Measurements from ENCODE around the gene EXOC3.
"Not testable (repeated sequence)": the region's sequence is repeated elsewhere in the genome, so short reads cannot be mapped to it uniquely, and the experiment has no call there.

EXOC3 gene

GRCh38 chr5:442335-443238 is at the start of gene EXOC3:
Gene EXOC3 (plus strand): TSS chr5:443176. CDS start chr5:446206, 3,030 bp downstream.
- peak; percentile 13 for DNase-seq

DNA sequence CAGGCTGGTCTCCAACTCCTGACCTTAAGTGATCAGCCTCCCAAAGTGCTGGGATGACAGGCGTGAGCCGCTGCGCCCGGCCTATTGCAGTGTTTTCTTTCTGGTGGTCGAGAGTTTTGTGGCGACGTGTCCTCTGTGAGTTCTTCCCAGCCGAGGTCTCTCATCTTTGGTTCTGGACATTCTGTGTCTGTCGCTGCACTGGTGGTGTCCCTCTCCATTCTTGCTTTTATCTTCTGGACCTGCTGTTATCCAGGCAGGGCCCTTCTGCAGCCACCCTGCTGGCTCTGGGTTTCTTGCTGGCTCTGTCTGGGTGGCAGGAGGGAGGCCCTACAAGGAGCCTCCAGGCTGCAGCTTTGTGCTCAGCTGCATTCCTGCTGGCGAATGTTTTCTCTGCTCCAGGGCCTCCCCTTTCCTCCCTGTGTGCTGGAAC is 49.1 kb upstream of the EXOC3 start:
- no peak for DNase-seq

GRCh38 chr5:394671-395155 is 48.3 kb upstream of the EXOC3 start:
- no peak for DNase-seq

DNA sequence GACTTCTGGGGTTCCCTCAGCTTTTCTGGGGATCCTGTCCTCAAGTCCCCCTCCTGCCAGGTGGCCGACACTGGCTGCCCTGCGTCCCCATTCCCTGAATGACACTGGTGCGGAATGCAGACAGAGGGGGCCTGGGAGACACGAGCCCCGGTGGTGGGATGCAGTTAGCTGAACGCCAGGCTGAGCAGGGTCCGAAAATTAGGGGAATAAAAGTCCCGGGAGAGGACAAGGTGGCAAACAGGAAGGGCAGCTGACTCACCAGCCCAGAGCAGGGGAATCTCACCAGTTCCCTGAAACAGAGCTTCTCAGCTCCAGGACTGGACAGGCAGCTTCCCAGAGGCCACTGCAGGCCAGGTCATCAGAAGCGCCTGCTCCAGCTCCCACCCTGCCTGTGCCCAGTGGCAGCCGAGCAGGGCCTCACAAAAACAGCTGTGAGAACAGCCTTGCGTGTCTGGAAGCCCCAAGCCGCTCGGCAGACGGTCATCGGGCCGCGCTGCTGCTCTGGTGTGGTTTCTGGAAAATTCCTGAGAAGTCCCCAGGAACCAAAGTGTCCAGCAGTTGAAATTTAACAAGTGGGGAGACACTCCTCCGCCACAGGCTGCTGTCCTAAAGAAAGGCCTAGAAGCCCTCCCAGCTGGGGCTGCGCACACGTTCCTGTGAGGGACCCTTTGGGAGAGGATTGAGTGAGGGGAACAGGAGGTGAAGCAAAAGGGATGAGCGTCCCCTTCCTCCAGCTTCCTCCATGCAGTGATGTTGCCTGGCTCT is 47.6 kb upstream of the EXOC3 start:
- DNase-seq = no peak

DNA sequence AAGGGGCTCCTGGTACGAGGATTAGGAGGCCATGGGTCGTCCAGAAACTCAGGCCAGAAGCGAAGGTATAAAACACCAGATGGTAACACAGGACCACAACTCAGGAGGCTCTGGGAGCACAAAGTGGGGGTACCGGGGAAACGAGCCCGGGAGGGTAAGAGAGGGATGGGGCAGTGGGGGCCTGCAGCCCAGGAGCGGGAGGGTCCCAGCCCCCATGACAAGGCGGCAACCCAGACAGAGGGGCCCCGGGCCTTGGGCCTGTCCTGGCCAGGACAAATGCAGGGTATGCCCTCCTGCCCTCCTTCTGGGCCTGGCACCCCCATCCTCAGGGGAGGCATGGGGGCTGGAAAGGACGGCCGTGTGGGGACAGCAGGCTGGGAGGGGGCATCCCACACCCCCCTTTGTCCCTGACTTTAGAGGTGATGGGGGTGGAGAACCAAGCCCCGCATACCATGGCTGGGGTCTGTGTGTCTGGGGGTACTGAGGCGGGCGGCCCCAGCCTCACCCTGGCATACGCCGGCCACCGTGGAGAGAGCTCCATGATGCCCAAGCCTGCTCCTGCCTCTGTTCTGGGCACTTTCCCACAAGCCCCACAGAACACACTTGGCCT is 47.0 kb upstream of the EXOC3 start:
- no peak for DNase-seq

DNA sequence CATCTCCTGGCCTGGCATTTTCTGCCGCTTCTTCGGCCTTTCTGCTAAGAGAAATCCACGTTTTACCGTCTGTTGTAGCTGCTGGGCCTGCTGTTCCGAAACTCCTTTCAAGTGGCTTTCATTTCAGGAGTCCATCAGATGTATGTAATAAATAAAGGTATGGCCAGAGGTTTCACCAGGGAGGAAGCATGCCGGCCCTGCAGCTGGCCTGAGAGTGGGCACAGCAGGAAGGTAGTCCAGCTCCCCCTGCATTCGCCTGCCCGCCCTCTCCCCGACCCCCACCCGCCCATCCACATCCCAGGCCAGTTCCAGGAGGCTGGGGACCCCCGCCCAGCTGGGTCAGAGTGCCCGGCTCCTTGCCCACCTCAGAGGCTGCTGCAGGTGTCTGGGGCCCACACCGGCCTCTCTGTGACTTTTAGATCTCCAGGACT is 46.4 kb upstream of the EXOC3 start:
- DNase-seq = no peak

DNA sequence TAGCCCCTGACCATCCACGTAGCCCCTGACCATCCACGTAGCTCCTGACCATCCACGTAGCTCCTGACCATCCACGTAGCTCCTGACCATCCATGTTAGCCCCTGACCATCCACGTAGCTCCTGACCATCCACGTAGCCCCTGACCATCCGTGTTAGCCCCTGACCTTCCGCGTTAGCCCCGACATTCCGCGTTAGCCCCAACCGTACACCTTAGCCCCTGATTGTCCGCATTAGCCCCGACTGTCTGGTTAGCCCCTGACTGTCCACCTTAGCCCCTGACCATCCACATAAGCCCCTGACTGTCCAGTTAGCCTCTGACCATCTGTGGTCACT is 44.9 kb upstream of the EXOC3 start:
- DNase-seq = not testable (repeated sequence)

GRCh38 chr5:398475-399295 is 44.3 kb upstream of the EXOC3 start:
- DNase-seq = no peak

DNA sequence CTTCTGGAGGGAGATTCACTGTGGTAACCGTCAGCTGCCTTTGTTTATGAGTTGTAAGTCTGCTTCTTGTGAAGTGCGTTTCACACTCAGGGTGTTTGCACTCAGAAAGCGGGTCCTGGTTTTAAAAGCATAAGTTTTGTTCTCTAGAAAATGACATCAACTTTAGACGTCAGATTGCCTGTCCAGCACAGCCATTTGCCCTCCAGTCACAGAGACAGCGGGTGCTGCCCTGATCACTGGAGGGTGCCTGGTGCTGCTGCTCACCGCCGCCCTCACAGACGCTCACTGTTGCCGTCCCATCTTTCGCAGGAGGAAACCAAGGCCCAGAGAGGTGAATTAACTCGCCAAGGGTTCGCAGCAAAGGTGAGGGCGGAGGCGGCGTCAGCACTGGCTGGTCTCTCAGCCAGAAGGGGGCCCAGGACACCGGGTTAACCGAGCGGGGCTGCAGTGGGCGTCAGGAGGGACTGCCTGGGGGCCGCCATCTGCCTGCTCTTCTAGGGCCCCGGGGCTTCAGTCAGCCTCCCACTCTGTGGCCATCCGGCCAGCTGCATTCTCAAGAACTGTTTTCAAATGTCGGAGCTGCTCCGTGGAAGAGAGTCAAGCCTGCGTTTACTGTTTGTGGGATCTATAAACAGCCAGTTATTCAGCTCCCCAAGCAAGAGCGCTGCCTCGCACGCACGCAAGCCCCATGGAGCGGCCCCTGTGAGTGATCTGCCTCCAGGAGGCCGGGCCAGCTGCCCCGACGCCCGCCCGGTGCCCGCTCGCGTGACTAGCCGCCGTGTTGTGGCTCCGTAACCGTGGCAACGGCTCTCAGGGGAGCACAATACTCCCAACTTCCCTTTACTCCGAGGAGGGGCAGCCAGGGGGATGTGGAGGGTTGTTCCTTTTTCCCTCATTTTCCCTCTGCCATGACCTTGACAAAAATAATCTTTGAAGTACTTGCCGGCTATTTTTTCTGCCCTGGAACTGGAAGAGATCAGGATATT is 43.4 kb upstream of the EXOC3 start:
- DNase-seq = peak; percentile 90

DNA sequence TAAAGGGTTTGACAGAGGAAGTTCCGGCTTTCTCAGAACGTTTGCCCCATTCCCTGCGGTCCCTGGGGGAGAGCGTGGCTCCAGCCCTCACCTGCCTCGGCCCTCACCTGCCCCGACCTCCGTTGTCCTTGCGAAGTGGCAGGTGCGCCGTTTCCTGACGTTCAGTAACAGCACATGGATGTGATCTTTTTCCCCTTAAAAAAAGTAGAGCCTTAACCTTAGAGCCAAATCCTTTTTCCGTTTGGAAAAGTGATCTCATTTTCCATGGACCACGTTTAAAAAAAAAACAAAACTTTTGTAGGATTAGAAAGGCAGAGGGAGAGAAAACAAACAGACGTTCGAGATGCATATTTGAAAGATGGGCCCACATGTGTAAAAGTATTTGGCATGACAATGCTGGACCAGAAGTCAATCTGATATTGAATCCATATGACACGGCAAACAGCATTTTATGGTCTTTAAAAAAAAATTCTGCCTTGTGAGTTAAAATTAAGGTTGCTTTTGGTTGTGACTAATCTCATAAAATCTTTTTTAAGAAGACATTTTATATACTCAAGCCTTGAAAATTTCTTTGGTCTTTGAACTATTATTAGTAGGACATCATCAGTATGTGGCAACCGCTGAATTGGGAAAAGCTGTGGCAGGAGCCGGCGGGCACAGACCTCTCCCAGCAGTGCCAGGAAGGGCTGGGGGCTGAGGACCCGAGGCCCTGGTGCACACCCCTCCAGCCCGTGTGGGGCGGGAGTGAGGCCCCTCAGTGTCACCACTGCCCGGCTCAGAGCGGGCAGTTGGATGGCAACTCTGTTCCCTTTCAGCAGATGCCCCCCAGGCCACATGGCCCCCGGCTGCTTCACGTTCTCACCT is 42.5 kb upstream of the EXOC3 start:
- no peak for DNase-seq

DNA sequence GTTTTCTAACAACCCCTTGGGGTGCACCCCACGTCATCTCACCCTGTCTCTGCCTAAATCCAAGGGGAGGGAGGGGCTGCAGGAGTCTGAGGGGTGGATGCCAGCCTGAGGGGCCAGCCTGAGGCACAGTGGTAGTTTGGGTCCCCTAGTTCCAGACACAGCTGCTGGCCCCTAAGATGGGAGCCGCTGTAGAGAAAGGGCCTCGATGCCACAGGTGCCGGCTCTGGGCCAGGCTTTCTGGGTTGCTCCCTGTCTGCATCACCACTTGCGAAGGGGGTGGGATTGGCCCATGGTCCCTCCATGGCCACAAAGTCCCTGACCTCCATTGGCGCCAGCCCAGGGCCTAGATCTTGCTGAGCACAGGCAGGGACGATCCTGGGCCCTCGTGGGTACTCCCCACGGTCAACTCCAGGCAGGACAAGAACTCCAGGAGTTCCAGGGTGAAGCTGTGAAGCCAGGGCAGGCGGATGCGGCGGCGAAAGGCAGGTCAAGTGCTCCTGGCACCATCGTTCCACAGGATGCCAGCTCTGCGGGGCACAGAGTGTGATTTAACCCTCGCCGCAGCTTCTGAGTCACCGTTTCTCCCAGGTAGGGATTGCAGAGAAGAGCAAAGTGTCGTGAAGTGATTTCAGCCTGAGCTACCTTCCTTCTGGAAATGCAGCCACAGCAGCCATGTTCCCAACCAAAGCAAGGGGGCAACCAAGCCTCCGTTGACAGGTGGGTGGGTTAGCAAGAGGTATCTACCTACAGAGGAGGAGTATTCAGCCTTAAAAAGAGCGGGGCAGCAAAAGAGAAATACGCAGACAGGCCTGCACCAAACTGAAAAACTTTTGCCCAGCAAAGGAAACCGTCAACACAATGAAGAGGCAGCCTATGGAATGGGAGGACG is 41.6 kb upstream of the EXOC3 start:
- DNase-seq = no peak

DNA sequence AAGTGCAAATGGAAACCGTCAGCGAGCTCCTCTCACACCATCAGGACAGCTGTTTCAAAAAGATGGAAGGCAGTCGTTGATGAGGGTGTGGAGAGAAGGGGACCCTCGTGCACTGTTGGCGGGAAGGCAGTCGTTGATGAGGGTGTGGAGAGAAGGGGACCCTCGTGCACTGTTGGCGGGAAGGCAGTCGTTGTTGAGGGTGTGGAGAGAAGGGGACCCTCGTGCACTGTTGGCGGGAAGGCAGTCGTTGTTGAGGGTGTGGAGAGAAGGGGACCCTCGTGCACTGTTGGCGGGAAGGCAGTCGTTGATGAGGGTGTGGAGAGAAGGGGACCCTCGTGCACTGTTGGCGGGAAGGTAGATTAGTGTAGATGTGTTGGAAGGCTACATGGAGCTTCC is 40.8 kb upstream of the EXOC3 start:
- DNase-seq = not testable (repeated sequence)

DNA sequence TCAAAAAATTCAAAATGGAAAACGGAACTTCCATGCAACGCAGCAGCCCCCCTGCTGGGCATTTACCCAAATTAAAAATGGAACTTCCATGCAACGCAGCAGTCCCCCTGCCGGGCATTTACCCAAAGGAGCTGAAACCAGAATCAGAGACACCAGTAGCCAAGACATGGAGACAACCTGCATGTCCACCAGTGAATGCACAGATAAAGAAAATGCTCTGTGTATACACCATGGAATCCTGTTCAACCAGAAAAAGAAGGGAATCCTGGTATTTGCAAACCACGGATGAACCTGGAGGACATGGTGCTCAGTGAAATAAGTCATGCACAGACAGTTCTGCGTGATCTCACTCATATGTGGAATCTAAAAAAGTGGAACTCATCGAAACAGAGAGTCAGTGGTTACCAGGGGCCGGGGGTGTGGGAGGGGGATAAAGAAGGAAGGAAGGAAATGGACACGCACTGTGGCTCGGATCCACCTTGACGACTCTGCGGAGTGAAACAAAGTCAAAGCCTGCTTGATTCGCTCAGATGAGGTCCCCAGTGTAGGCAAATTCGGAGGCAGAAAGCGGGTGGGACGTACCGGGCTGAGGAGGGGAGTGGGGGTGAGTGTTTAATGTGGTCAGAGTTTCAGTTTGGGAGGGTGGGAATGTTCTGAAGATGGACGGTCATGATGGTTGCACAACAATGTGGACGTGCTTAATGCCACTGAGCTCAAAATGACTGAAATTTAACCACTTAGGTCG is 40.2 kb upstream of the EXOC3 start:
- DNase-seq = no peak

GRCh38 chr5:403995-404394 is 39.0 kb upstream of the EXOC3 start:
- no peak for DNase-seq

GRCh38 chr5:404666-405241 is 38.2 kb upstream of the EXOC3 start:
- no peak for DNase-seq

GRCh38 chr5:405421-405820 is 37.6 kb upstream of the EXOC3 start:
- DNase-seq = no peak

- DNase-seq = no peak
Measured at GRCh38 chr5:406041-406440, 36.9 kb upstream of the EXOC3 start.

GRCh38 chr5:407051-407450 is 35.9 kb upstream of the EXOC3 start:
- DNase-seq = no peak

All from DMS79 treated with DMSO at 0.1 percent for 48 hours (cell line).